SK-N-SH (cell line): ENCODE data around the gene SUN5. TPM values are rescaled to one million over a fixed set of nuclear protein-coding genes. Genes with fewer than 3 reads are reported as not detected.

Experiments used
- CTCF ChIA-PET: fragments of 300-600, 350-600 bp; formaldehyde crosslinking; extraction: SDS; loops from one replicate; lab custom pipeline; 2021; lab: Yijun Ruan, JAX
- POLR2A ChIA-PET: fragments of 350-600 bp; sonication (Branson Sonifier 250); formaldehyde crosslinking; extraction: SDS; loops from one replicate; lab custom pipeline; 2020; ENCODE audit warnings: antibody characterized with exemption, inconsistent platforms; lab: Yijun Ruan, JAX
- DNase-seq: peaks from one replicate; pipeline ENCODE4 v3.0.0; 2012
- H2AFZ ChIP-seq: fragments of 200-600 bp; sonication (generic); 2 replicates; pipeline ENCODE4 v1.8.1; 2016; ENCODE audit warnings: antibody characterized with exemption, mild to moderate bottlenecking, low read depth
- H3F3A ChIP-seq: fragments of 200-600 bp; sonication (generic); replicated peaks from 2 replicates; pipeline ENCODE3; 2016; ENCODE audit warnings: antibody characterized with exemption, mild to moderate bottlenecking; ENCODE audit not compliant: insufficient read depth
- H3K27ac ChIP-seq, 2 experiments: fragments of 200-500 bp in 1 of 2; fragments of 200-600 bp in 1 of 2; sonication (Bioruptor generic) in 1 of 2; sonication (generic), shearing (Covaris generic) in 1 of 2; 2 replicates each; pipeline versions ENCODE4 v1.5.1 to v1.6.1; 2014 to 2016; ENCODE audit warnings: low read depth in 2 of 2, inconsistent platforms in 1 of 2, low read length in 1 of 2, mild to moderate bottlenecking in 1 of 2, mixed read lengths in 1 of 2
- H3K27me3 ChIP-seq: fragments of 200-600 bp; sonication (generic), shearing (Covaris generic); 2 replicates; pipeline ENCODE4 v1.6.1; 2016; ENCODE audit warnings: mixed run types; ENCODE audit not compliant: insufficient read depth
- H3K36me3 ChIP-seq, 2 experiments: fragments of 200-500 bp in 1 of 2; fragments of 200-600 bp in 1 of 2; sonication (Bioruptor generic) in 1 of 2; sonication (generic) in 1 of 2; replicated peaks in 1 of 2; 2 replicates each; pipeline versions ENCODE3 to v1.5.1; 2014 to 2016; ENCODE audit warnings: low read length in 1 of 2, mild to moderate bottlenecking in 1 of 2; ENCODE audit not compliant: insufficient read depth in 2 of 2, control insufficient read depth in 1 of 2
- H3K4me1 ChIP-seq, 2 experiments: fragments of 200-500 bp in 1 of 2; fragments of 200-600 bp in 1 of 2; sonication (Bioruptor generic) in 1 of 2; sonication (generic), shearing (Covaris generic) in 1 of 2; 2 replicates each; pipeline versions ENCODE4 v1.5.1 to v1.6.1; 2014 to 2016; ENCODE audit warnings: low read depth in 1 of 2, low read length in 1 of 2, mixed run types in 1 of 2; ENCODE audit not compliant: insufficient read depth in 2 of 2, control insufficient read depth in 1 of 2
- H3K4me2 ChIP-seq: fragments of 200-600 bp; sonication (generic), shearing (Covaris generic); 2 replicates; pipeline ENCODE4 v1.6.1; 2017; ENCODE audit warnings: mixed run types
- H3K4me3 ChIP-seq, 2 experiments: fragments of 200-500 bp in 1 of 2; fragments of 200-600 bp in 1 of 2; sonication (Bioruptor generic) in 1 of 2; sonication (generic), shearing (Covaris generic) in 1 of 2; 2 replicates each; pipeline versions ENCODE4 v1.5.1 to v1.8.1; 2014 to 2016; ENCODE audit warnings: low read depth in 2 of 2, inconsistent platforms in 1 of 2, low read length in 1 of 2, mild to moderate bottlenecking in 1 of 2, mixed read lengths in 1 of 2, moderate library complexity in 1 of 2
- H3K79me2 ChIP-seq: fragments of 200-600 bp; sonication (generic); 2 replicates; pipeline ENCODE4 v1.8.1; 2017; ENCODE audit warnings: mild to moderate bottlenecking; ENCODE audit not compliant: insufficient read depth
- H3K9ac ChIP-seq: fragments of 200-600 bp; sonication (generic); 2 replicates; pipeline ENCODE4 v1.6.1; 2017; ENCODE audit warnings: mixed run types
- H3K9me2 ChIP-seq: fragments of 200-600 bp; sonication (generic); 2 replicates; pipeline ENCODE4 v1.6.1; 2017; ENCODE audit warnings: mixed run types
- H3K9me3 ChIP-seq: fragments of 200-600 bp; sonication (generic); 2 replicates; pipeline ENCODE4 v1.6.1; 2017; ENCODE audit warnings: mixed run types, mild to moderate bottlenecking, moderate library complexity
- H4K20me1 ChIP-seq: fragments of 200-600 bp; sonication (generic); 2 replicates; pipeline ENCODE4 v1.6.1; 2017; ENCODE audit warnings: mild to moderate bottlenecking, mixed run types; ENCODE audit not compliant: insufficient read depth
- CTCF ChIP-seq: fragments of 200-600 bp; sonication (generic); IDR thresholded peaks from 2 replicates; pipeline ENCODE4 v1.6.1; 2017; ENCODE audit warnings: antibody characterized with exemption, mild to moderate bottlenecking, moderate library complexity
- EZH2phosphoT487 ChIP-seq: fragments of 200-600 bp; sonication (generic); IDR thresholded peaks from 2 replicates; pipeline ENCODE4 v1.6.1; 2017; ENCODE audit warnings: low read depth, mixed run types, mild to moderate bottlenecking, antibody characterized with exemption, moderate library complexity, borderline replicate concordance
- FOSL2 ChIP-seq: IDR thresholded peaks from 2 replicates; pipeline ENCODE4 v1.4.0; 2012; ENCODE audit warnings: low read depth, mild to moderate bottlenecking, moderate library complexity, borderline replicate concordance
- GABPA ChIP-seq: IDR thresholded peaks from 2 replicates; pipeline ENCODE4 v1.4.0; 2012; ENCODE audit warnings: low read depth, mild to moderate bottlenecking
- GATA2 ChIP-seq: sonication (generic); formaldehyde crosslinking; IDR thresholded peaks from 2 replicates; pipeline ENCODE4 v1.5.0; 2020; ENCODE audit warnings: mild to moderate bottlenecking, missing genetic modification reagents
- JUND ChIP-seq: IDR thresholded peaks from 2 replicates; pipeline ENCODE4 v1.4.0; 2012
- MEF2A ChIP-seq: IDR thresholded peaks from 2 replicates; pipeline ENCODE4 v1.4.0; 2012; ENCODE audit warnings: low read depth, borderline replicate concordance
- MXI1 ChIP-seq: IDR thresholded peaks from 2 replicates; pipeline ENCODE4 v1.6.1; 2012; ENCODE audit warnings: mild to moderate bottlenecking, low read depth, low read length, improper control_type of control experiment
- NRF1 ChIP-seq: IDR thresholded peaks from 2 replicates; pipeline ENCODE4 v1.6.1; 2012; ENCODE audit warnings: low read depth, mild to moderate bottlenecking, low read length
- POLR2AphosphoS5 ChIP-seq: IDR thresholded peaks from 2 replicates; pipeline ENCODE4 v1.6.1; 2012; ENCODE audit warnings: low read depth, low read length
- REST ChIP-seq: IDR thresholded peaks from 2 replicates; pipeline ENCODE4 v1.6.1; 2012; ENCODE audit warnings: mild to moderate bottlenecking, low read depth, low read length, moderate library complexity
- RFX5 ChIP-seq: IDR thresholded peaks from 2 replicates; pipeline ENCODE4 v1.6.1; 2012; ENCODE audit warnings: mild to moderate bottlenecking, improper control_type of control experiment, low read length
- RXRA ChIP-seq: IDR thresholded peaks from 2 replicates; pipeline ENCODE4 v1.4.0; 2012; ENCODE audit warnings: low read depth, mild to moderate bottlenecking, borderline replicate concordance
- SIN3A ChIP-seq: IDR thresholded peaks from 2 replicates; pipeline ENCODE4 v1.6.1; 2012; ENCODE audit warnings: low read depth, mild to moderate bottlenecking, low read length, moderate library complexity, borderline replicate concordance
- SMC3 ChIP-seq: IDR thresholded peaks from 2 replicates; pipeline ENCODE4 v1.6.1; 2012; ENCODE audit warnings: low read depth, low read length, improper control_type of control experiment
- TAF1 ChIP-seq: IDR thresholded peaks from 2 replicates; pipeline ENCODE4 v1.6.1; 2012; ENCODE audit warnings: low read depth, mild to moderate bottlenecking, low read length, moderate library complexity, borderline replicate concordance
- TCF12 ChIP-seq: IDR thresholded peaks from 2 replicates; pipeline ENCODE4 v1.4.0; 2012
- YY1 ChIP-seq: IDR thresholded peaks from 2 replicates; pipeline ENCODE4 v1.4.0; 2012; ENCODE audit warnings: low read depth, mild to moderate bottlenecking
- WGBS: methylation state at CpG from one replicate; pipeline ENCODE4 v1.1.6; 2017; ENCODE audit warnings: low lambda C conversion rate; 5-methylcytosine and 5-hydroxymethylcytosine counted together
- polyA plus RNA-seq, 3 experiments: library from polyadenylated mRNA; depleted of rRNA; stranded (reverse); fragments of >200 nt; gene quantifications; 2 replicates each; pipeline ENCODE4 v1.2.3, GENCODE V29; 2012

SUN5 gene
- polyA plus RNA-seq, 1 of the 3 experiments (the other 2 are of a cell fraction), result not detected

GRCh38 chr20:32965115-32965514 is 39.1 kb downstream of the SUN5 start:
- POLR2A ChIA-PET, result no interaction called here
- CTCF ChIA-PET, result no interaction called here
- H3K9me3 ChIP-seq, result no peaks in the 10 kb centered on the region
- no peaks in the 10 kb centered on the region for H3F3A ChIP-seq
- no peak overlapping the region for H3K4me2 ChIP-seq
- H3K79me2 ChIP-seq, result no peaks in the 10 kb centered on the region
- H3K9me2 ChIP-seq, result no peaks in the 10 kb centered on the region
- WGBS, result 40% methylated on average over 8 of the region's 8 CpGs
- H3K9ac ChIP-seq, result no peak overlapping the region
- no peaks in the 10 kb centered on the region for H3K4me1 ChIP-seq
- H2AFZ ChIP-seq, result no peak overlapping the region
- no peaks in the 10 kb centered on the region for H3K36me3 ChIP-seq
- no peak overlapping the region for H3K27ac ChIP-seq
- H3K4me3 ChIP-seq, result no peak overlapping the region
- peak; percentile 8 for DNase-seq
- no peaks in the 10 kb centered on the region for H4K20me1 ChIP-seq
- TF ChIP-seq JUND, result no peak
- TF ChIP-seq YY1, result no peak
- TF ChIP-seq TAF1, result no peak
- no peak for TF ChIP-seq SIN3A
- no peak for TF ChIP-seq RFX5
- no peak for TF ChIP-seq CTCF
- TF ChIP-seq MXI1, result no peak
- TF ChIP-seq REST, result no peak
- TF ChIP-seq SMC3, result no peak
- TF ChIP-seq RXRA, result no peak
- TF ChIP-seq MEF2A, result no peak
- no peak for TF ChIP-seq EZH2phosphoT487
- no peak for TF ChIP-seq POLR2AphosphoS5
- H3K27me3 ChIP-seq, result peaks cover 39% of the 10 kb centered on the region

- no peaks in the 10 kb centered on the region for H3K4me1 ChIP-seq
- CTCF ChIA-PET, result no interaction called here
Measured at GRCh38 chr20:32964575-32964974, 39.7 kb downstream of the SUN5 start.

More at GRCh38 chr20:32964575-32964974, 39.7 kb downstream of the SUN5 start:
- Histone ChIP-seq H3F3A (no peaks in the 10 kb centered on the region), H3K9me3 (no peaks in the 10 kb centered on the region), H3K79me2 (no peaks in the 10 kb centered on the region), H3K9ac (no peak overlapping the region), H3K36me3 (no peaks in the 10 kb centered on the region)
- POLR2A ChIA-PET, result no interaction called here
- TF ChIP-seq FOSL2, result no peak
- TF ChIP-seq TCF12, result no peak
- TF ChIP-seq GATA2 (CRISPR knock-in tag), result no peak
- no peak for TF ChIP-seq GABPA
- no peak for TF ChIP-seq NRF1
- TF ChIP-seq, all 33 proteins: peak for 0
- Histone ChIP-seq H2AFZ (no peak overlapping the region), H3K4me3 (no peak overlapping the region), H3K4me2 (no peak overlapping the region), H3K9me2 (no peaks in the 10 kb centered on the region), H3K27ac (no peak overlapping the region), H4K20me1 (no peaks in the 10 kb centered on the region), H3K27me3 (peaks cover 39% of the 10 kb centered on the region)
- WGBS, result 19% methylated on average over 6 of the region's 6 CpGs
- no peak for DNase-seq
